NCI-H526 (cell line): ENCODE results near the gene RAPGEF4.

Experiments used
- DNase-seq, 2 experiments: peaks; one replicate each; lab custom pipeline; 2025; lab: John Stamatoyannopoulos, UW

RAPGEF4 gene

DNA sequence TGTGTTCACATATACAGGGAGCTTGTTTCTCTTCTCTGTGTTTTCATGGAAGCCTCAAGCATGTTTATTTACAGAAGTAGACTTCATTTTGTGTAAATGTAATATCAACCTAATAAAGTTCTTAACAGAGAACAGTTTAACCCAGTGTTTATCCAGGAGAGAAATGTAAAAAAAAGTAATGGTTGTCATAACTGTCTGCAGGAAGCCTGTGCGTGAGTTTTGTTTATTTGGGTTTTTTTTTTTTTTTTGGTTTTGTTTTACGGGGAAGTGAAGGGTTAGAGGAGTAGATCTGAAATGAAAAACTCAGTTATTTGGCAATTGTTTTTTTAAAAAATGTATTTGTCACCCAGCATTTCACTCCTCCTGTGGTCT is 124.7 kb downstream of the RAPGEF4 start:
- no peak for DNase-seq

DNA sequence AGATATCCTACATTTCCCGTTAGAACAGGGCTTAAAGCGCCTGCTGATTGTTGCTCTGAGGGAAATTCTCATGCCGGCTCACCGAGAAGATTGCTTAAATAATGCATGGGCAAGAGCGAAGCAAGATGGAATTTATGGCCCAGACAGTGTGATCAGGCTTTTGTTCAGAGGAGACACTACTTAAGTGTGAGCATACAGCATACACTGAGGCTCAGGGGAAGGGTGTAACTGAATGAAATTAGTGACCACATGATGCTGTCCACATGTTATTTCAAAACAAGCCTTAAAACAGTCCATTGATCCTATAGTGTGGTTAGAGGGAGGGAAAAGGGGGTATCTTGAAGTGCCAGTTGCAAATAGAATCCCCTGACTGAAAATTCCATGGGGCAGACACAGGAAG is 125.5 kb downstream of the RAPGEF4 start:
- DNase-seq, result peak; percentile 4 to 52

GRCh38 chr2:172861656-172862476 is 126.2 kb downstream of the RAPGEF4 start:
- DNase-seq, result no peak

DNA sequence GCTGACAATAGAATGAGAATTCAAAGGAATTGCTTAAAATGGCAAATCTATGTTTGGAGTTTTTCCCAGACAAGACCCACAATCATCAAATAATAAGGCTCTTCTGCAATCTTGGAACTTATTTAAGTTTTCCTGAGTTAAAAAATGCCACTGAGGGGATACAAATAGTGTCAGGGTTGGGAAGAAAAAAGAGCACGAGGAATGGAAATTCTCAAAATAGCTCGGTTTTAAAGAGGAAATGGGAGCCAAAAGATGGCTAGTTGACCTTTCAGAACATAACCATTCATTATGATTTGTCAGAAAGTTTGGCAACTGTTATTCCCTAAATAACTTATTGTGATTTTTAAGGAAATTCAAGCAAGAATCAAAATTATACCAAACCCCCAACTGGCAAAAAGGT is 127.7 kb downstream of the RAPGEF4 start:
- no peak for DNase-seq

DNA sequence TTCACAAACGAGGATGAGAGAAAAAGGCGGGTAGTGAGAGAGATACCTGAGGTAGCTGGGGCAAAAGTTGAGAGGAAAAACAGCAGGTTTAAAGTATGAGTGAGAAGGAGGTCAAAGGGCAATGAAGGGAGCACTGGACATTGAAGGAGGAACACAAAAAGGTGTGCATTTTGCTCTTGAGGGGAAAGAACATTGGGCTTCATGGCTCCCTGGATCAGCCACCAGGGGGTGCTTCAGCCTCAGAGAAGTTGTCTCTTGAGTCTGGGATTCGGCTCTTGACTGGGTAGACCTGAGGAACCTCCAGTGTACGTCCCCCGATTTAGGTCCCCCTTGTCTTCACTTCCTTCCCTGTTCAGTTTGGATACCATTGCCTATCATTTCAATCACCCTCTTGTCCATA is 128.5 kb downstream of the RAPGEF4 start:
- DNase-seq, result peak; percentile 27 to 70

DNA sequence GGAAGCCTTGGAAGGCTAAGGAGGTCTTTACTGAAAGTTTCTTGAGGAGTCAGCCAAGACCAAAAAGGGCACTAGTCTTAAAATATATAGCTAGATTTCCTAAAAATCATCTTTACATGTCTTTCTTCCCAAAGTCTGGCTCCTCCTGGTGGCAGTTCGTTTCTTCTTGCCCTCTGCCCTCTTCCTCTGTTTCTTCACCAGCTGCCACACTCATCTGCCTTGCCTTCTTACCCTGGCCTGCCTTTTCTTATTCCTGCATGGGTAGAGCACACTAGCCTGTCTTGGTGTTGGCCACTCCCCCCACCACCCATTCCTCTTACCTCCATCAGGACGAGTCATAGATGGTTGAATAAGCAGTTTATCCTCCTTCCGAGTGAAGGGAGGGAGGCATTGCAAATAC is 129.8 kb downstream of the RAPGEF4 start:
- no peak for DNase-seq

DNA sequence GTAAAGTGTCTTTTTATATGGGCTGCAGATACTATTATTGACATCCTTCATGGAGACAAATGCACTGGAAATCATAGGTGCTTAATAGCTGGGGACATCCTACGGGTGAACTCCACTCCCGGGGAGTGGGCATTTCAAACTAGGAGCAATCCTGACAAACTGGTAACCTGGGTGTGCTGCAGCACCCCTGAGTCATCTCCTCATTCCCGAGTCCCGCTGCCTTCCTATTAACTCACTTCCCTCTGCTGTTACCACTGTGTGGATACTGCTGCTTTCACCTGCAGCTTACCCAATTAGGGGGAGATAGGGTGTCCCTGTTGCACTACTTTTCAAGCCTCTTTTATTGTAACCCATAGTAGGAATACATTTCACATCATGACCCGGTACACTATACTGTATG is 134.2 kb downstream of the RAPGEF4 start:
- no peak for DNase-seq

DNA sequence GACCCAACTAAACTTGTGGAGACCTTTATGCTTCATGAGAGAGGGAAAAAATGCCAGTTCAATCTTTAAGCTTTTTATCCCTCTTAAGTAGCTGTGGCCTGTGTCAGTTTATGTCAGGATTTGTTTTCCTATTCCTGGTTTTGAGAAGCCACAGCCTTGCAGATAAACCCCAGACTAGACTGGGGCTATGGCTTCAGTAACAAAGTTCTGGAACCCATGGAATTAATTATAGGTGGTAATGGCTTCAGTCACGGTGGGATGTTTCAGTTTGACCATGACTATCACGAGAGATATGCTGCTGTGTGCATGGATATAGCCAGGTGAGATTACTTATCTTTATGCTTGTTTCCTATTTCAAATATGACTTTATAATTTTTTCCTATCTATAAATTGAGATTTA is 134.8 kb downstream of the RAPGEF4 start:
- DNase-seq, result no peak

DNA sequence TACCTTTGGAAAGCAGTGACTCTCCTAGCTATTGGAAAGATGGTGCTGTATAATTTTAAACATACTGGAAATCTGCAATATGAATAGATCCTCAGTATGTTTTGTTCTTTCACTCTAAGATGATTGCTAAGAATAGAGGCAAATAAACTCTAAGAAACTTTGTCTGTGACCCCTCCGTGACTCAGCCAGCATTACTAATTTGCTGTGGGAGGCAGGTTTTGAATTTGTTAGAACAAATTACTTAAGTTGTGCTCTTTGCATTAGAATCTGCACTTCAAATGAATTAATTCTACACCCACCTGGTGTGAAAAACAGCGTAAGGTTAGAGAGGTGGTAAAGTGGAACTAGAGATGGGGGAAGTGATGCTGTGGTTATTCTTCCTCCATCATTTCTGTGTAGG is 142.2 kb downstream of the RAPGEF4 start:
- DNase-seq, result no peak

- DNase-seq, result no peak
Observed at GRCh38 chr2:172878260-172878659, 142.6 kb downstream of the RAPGEF4 start.

- DNase-seq, result no peak
Observed at GRCh38 chr2:172884336-172884735, 148.7 kb downstream of the RAPGEF4 start.

GRCh38 chr2:172885996-172886395 is 150.4 kb downstream of the RAPGEF4 start:
- peak; percentile 57 to 65 for DNase-seq

GRCh38 chr2:172887280-172887679 is 151.6 kb downstream of the RAPGEF4 start:
- DNase-seq, result no peak

DNA sequence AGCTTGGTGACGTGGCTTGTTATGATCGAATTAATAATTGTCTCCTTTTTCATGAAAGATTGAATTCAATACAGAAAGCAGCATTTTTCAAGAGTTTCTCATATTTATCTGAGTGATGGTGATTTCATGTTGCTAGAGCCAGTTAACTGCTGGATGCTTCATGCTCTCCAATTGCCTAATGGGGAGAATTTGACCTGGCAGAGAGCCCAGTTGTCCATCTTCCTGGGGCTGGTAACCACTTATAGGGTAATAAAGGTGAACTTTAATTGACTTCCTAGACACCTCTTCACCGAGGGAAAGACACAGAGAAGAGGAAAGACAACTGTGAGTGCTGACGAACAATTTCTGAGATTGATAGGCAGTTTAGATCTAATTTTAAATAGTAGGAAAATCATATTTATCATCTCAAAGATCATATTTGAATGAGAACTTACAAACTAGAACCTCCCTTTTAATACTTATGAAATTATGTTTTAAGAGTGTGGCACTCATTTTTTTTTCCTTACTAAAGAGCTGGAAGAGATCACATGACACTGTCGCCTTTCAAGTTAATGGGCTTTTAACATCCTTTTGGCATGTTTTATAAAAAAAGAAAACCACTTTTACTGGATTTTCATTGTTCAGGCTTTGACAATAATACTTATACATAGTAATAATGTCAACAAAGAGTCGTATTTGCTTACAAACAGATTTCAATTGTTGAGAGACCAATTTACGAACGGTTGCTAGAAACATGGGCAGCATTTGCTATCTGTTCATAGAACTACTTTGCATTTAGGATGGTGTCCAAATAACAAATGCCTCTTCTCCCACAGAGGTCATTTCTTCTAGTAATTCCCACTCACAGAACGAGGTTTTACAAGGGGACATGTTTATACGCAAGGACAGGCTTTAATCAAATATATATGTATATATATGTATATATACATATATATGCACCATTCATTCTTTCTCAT is 153.3 kb downstream of the RAPGEF4 start:
- DNase-seq, result peak; percentile 9 to 51

GRCh38 chr2:172889768-172890430 is 154.3 kb downstream of the RAPGEF4 start:
- no peak for DNase-seq

DNA sequence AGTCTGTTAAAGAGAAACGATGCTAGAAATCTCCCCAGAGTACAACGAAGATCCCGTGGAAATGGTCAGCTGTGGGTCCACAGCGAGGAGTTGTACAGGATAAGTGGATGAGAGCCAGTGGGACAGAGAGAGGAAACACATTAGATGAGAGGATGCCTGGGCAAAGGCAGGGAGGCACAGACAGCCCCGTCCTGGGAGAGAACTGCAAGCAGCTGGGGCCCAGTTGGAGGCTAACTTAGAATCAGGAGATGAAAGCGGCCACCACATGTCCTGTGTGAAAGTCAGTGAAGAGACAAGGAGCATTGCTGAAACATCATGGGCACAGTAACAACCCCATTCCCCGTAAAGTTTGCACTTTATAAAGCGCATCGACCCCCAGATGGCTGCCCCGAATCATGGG is 157.5 kb downstream of the RAPGEF4 start:
- no peak for DNase-seq

GRCh38 chr2:172893671-172894070 is 158.0 kb downstream of the RAPGEF4 start:
- DNase-seq, result no peak

- no peak for DNase-seq
Observed at GRCh38 chr2:172894689-172895387, 159.2 kb downstream of the RAPGEF4 start.

DNA sequence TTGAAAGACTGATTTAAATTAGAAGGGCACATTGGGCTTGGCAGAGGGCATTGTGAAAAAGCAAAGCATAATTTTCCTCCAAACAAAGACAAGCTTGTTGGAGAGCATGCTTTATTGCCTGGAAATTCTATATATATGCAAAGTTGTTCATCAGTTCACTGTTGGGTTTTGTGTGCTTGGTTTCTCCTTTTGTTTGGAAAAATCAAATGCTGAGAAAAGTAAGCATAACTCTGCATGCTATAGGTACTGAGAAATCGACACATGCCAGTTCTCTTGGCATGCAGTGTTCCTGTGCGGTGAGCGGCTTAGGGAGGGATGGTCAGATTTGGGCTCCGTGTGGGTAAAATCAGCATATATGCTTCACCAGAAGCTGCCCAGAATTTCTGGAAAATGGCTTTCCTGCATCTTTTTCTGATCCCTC is 161.0 kb downstream of the RAPGEF4 start:
- DNase-seq, result peak; percentile 89 to 91

DNA sequence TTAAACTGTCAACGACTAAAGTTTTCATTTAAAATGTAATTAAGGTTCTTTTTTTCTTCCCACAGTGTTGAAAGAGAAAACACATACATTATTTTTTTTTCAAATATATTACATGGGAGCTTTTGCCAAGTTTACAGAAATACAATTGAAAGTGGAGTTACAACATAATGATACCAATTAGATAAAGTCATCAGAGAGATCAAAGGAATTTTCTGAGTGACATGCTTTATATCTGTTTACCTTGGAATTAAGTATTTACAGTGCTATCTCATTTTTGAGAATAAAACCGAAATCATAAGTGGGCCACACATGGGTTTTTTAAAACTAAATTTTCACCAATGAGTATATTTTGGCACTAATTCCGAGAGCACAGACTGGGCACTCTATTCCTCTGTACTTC is 165.2 kb downstream of the RAPGEF4 start:
- DNase-seq, result no peak

GRCh38 chr2:172901913-172902312 is 166.3 kb downstream of the RAPGEF4 start:
- DNase-seq, result no peak

DNA sequence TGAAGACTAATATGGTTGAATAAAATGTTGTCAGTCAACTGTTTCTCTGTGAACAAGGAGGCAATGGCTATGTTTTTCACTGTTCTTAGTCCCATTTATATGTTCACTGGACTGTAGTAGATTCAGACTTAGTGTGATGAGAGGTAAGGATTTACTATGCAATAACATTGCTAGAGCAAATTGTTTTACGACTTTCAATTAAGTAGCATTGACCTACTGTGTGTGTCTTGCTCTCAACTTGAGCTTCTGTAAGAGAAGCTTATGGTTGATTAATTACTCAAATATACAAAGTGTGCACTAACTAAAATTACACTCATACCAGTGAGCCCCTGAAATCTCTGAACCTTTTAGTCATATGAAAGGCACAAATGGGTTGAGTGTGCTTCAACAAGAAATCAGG is 168.6 kb downstream of the RAPGEF4 start:
- DNase-seq, result no peak
